Activated naive CD4-positive, alpha-beta T cell treated with anti-CD3 and anti-CD28 coated beads, Interleukin-2, amount 50 U/mL, for 16 hours (primary cell): Measurements from ENCODE around the gene TIAM2.
"Not testable (repeated sequence)": the region's sequence is repeated elsewhere in the genome, so short reads cannot be mapped to it uniquely, and the experiment has no call there.

ENCODE experiments used
- DNase-seq: peaks from one replicate; pipeline ENCODE4 v3.0.0-alpha.2; 2020

Gene TIAM2

GRCh38 chr6:155173488-155173887, 178.4 kb downstream of the TIAM2 start:
- no peak for DNase-seq

GRCh38 chr6:155174576-155175211, 179.6 kb downstream of the TIAM2 start:
- peak; percentile 58 for DNase-seq

GRCh38 chr6:155177363-155177961, 182.3 kb downstream of the TIAM2 start:
- DNase-seq: peak; percentile 49

- DNase-seq: no peak
Measured at GRCh38 chr6:155181498-155181897, 186.4 kb downstream of the TIAM2 start.

DNA sequence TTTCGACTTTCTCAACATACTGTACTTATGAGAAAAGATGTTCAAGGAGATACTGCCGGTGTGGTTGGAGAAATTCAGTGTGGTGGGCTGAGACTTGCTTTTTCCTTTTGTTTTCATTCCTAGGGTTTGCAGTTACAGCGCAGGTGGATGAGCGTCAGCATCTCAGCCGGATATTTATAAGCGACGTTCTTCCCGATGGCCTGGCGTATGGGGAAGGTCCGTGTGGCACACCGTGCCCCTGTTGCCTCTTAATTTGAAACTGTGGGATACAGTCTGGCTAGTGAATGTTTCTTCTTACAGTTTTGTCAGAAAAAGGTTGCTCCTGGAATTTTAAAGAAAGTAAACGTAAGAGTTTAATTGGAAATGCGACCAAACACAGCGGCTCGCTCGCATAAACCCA, 187.0 kb downstream of the TIAM2 start:
- no peak for DNase-seq

DNA sequence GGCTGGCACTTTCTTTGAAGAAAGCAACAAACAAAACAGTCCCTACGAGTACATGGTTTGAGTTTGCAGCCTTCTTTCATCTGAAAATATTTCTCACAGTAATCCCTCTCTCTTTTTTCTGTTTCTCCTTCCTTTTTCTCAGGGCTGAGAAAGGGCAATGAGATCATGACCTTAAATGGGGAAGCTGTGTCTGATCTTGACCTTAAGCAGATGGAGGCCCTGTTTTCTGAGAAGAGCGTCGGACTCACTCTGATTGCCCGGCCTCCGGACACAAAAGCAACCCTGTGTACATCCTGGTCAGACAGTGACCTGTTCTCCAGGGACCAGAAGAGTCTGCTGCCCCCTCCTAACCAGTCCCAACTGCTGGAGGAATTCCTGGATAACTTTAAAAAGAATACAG, 188.0 kb downstream of the TIAM2 start:
- DNase-seq: no peak

GRCh38 chr6:155185041-155185440, 189.9 kb downstream of the TIAM2 start:
- not testable (repeated sequence) for DNase-seq

DNA sequence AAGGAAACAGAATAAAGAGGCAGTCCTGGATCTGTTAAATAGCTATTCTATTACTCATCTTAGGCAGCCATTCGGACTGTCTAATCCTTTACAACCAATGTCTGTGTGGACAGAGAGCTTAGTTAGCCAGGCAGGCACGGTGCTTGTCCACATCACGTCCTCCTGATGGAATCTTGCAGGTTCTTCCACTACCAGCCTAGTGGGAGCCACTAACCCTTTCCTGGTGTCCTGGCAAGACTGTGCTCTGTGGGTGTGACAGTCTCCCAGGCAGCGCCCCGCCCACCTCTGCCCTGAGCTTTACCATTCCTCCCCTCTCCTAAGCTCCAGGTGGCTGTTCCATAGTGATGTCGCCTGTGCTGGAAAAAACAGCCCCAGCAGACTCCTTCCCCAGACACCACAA, 190.4 kb downstream of the TIAM2 start:
- DNase-seq: peak; percentile 30

- peak; percentile 71 for DNase-seq
Measured at GRCh38 chr6:155186052-155186658, 191.0 kb downstream of the TIAM2 start.

GRCh38 chr6:155187106-155187505, 192.0 kb downstream of the TIAM2 start:
- peak; percentile 23 for DNase-seq

DNA sequence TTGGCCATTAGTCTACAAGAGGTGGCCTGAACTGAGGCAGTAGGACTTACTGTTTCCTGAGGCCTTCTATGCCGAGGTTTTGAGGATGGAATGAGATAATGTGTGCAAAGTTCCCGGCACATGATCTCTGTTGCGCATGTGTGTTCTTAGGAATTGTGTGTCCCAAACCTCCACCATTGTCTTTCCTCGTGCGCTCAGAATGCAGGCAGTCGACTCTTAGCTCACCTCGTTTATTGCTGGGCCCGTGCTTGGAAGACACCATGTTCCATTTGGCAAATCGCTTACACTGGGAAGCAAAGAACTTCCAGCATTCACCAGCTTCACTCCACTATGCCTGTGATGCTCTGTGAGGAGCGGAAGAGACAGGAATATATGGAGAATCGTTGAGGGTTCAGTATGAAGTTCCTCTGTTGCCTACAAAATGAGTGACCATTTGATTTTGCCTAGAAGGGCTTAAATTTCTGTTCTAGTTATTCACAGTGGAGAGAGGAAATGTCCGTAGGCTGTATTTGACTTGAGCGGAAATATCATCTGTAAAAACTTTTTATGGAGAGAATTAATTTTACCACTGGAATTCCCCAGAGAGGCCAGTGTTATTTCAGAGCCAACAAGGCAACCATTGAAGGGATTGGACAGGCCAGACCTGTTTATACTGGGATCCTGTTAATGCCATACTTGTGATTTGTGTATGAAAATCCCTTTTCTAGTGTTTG, 193.0 kb downstream of the TIAM2 start:
- DNase-seq: no peak

DNA sequence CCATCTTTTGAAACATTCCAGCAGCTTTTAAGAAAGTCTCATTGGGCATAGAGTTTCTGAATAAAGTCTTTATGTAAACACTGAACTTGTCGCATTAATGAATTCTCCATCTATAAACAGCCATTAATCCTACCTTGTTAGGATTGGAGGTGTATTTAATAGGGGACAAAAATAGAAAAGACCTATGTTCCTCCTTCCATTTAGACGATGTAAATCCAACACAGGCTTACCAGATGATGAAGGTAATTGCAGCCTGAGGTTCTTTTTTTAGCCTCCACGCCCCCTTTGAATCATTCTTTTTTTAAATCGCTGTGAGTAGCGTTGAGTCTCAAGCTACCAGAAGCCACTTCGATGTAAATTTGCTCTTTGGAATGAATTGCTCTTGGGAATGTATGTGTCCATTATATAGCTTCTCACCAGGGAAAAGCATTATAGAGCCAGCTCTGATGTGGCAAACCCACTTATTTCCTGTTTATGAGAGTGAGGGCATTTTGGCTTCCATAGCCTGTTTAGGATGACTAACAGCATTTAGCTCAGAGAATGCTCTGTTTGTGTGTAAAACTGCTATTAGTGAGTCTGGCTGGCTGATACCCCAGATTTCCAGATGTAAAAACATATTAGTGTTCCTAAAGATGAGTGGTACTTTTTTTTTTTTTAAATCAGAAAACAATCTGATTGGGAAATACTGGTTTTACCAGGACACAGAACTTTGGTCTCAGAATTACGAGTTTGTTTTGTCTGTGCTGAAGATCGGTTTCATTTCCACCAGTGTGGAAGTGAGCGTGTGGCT, 193.8 kb downstream of the TIAM2 start:
- DNase-seq: no peak

DNA sequence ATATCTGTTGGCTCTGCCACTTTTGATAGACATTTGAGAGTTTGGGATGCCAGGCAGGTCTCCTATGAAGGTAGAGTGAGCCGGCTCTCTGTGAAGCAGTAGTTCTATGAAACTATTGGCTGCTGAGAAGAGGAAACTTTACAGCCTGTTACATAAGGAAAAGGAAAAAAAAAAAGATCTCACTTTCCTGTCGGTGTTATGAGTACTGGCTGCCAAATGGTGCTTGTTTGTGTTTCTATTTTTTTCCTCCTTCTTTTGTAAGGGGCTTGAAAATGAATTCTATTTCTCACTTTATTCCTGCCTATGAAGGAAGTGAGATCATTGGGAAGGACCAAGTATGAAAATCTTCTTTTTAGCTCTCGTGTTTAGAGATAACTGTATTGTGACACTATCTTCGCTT, 195.6 kb downstream of the TIAM2 start:
- DNase-seq: no peak

DNA sequence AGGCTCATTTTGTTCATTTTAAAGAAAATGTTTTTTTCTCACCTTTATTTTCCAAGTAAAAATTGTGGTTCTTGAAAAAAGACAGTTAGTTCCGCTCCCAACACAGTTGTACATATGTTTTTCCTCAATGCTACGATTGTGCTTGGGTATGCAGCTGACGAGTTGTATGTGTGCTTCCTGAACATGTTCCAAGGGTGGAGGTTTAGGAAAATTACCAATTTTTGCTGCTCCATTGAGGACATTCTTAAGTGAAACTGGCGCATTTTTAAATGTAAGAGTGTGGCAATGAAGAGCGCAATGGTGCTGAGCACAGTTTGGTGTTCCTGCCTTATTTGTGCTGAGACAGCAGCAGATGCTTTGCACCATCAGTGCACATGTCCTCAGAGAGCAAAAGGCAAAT, 198.4 kb downstream of the TIAM2 start:
- no peak for DNase-seq

DNA sequence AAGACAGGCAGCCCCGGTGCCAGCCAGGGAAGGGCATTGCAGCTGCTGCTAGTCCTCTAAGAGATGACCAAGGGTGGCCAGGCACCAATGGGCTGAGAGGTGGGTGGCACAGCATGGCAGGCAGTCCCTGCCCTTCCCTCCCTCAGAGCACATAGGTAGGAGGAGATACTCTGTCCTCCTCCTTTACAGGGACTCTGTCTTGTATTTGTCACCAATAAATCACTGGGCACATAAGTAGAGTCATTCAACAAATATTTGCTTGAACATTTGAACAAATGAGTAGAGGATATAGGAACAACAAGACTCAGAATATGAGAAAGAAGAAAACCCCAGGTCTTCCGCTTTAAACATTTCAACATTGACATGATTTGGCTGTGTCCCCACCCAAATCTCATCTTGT, 199.3 kb downstream of the TIAM2 start:
- no peak for DNase-seq

GRCh38 chr6:155195903-155196302, 200.8 kb downstream of the TIAM2 start:
- DNase-seq: no peak

DNA sequence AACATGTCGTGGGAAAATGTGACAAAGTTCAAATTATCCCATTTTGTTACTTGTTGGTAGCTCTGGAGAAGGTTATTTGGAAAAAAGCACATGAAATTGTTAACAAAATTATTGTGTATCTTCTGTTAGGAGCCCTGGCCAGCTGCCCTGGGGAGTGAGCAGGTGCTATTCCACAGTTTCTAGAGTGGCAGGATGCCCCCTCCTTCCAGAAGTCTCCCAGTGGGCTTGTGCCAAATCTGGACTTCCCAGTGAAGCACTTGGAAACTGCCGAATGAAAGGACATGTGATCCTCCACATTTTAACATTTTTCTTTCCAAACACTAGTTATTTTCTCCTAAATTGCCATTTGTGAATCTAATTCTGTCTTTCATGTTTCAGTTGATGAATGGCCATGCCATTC, 201.8 kb downstream of the TIAM2 start:
- DNase-seq: no peak

- DNase-seq: no peak
Measured at GRCh38 chr6:155197932-155198331, 202.8 kb downstream of the TIAM2 start.

DNA sequence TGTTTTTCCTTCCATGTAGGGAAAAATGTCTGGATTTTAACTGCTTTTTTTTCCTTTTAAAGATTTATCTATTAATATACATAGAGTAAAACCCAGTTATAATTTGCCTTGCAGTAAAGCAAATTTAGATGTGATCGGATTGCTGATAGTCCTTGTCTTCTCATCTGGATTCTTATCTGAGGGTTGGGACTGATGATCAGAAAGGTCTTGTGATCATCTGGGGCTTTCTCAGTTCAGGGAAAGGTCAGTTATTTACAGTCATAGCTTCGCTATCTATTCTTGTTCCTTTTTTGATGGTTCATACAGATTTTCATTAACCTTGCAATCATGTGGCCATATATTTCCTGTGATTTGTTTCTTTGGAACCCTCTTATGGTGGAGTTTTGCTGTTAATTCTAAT, 204.9 kb downstream of the TIAM2 start:
- no peak for DNase-seq

- DNase-seq: no peak
Measured at GRCh38 chr6:155201461-155202226, 206.5 kb downstream of the TIAM2 start.

DNA sequence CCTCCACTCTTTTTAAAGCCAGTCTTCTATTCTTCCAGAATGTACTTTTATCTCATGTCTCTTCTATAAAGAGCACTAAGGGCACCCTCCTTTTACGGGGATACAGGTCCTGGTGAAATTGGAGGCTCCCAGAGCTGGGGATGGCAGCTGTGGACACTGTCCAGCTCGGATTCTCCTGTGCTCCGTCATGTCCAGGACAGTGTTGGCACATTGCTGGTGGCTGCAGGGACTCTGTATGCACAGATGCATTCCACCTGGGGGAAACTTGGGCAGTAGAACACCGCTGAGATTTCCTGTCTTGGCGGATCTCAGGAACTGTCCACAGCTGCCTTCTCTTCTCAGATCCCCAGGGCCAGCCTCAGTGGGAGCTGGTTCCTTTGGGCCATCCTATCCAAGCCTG, 212.1 kb downstream of the TIAM2 start:
- DNase-seq: no peak

DNA sequence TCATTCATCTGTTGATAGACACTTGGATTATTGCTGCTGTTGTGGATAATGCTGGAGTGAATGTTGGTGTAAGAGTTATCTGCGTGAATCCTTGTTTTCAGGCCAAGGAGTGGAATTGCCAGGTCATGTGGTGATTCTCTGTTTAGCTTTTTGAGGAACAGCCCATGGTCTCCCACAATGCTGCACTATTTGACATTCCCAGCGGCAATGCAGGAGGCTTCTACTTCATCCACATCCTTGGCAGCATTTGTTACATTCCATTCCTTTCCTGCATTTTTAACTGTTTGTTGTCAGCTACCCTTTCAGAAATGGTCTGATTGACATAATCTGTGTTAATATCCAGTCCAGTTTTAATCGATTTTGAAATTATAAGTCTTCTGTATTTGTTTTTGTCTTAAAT, 217.0 kb downstream of the TIAM2 start:
- DNase-seq: no peak
